Jurkat, Clone E6-1 (cell line): Measurements from ENCODE around the gene SYTL2.
A peak's percentile ranks its signal among the peaks of the same experiment; 100 is the strongest.

Experiments
- DNase-seq: peaks from one replicate; pipeline ENCODE4 v3.0.0-alpha.2; 2011; ENCODE audit warnings: low read depth, low spot score
- H3K4me3 ChIP-seq: 2 replicates; pipeline ENCODE4 v1.5.1; 2011; ENCODE audit warnings: mild to moderate bottlenecking, low read length, control low read depth, moderate library complexity

Gene SYTL2

GRCh38 chr11:85772695-85773094 is 38.2 kb downstream of the SYTL2 start:
- DNase-seq = no peak
- H3K4me3 ChIP-seq = no peak overlapping the region

GRCh38 chr11:85771568-85771967 is 39.4 kb downstream of the SYTL2 start:
- DNase-seq = no peak
- H3K4me3 ChIP-seq = no peak overlapping the region

- DNase-seq = no peak
- no peak overlapping the region for H3K4me3 ChIP-seq
These were observed 41.2 kb downstream of the SYTL2 start for GRCh38 chr11:85769771-85770170.

GRCh38 chr11:85768473-85769146 is 42.3 kb downstream of the SYTL2 start:
- H3K4me3 ChIP-seq = no peak overlapping the region
- no peak for DNase-seq

GRCh38 chr11:85767246-85767945 is 43.5 kb downstream of the SYTL2 start:
- DNase-seq = no peak
- H3K4me3 ChIP-seq = no peak overlapping the region

- no peak for DNase-seq
These were observed 44.2 kb downstream of the SYTL2 start for GRCh38 chr11:85766721-85767161.

GRCh38 chr11:85764796-85765195 is 46.1 kb downstream of the SYTL2 start:
- no peak overlapping the region for H3K4me3 ChIP-seq
- DNase-seq = no peak

More at GRCh38 chr11:85766721-85767161, 44.2 kb downstream of the SYTL2 start:
- H3K4me3 ChIP-seq = no peak overlapping the region

GRCh38 chr11:85762226-85762625 is 48.7 kb downstream of the SYTL2 start:
- no peak overlapping the region for H3K4me3 ChIP-seq
- no peak for DNase-seq

GRCh38 chr11:85759915-85760314 is 51.0 kb downstream of the SYTL2 start:
- H3K4me3 ChIP-seq = no peak overlapping the region
- DNase-seq = no peak

GRCh38 chr11:85758480-85759039 is 52.4 kb downstream of the SYTL2 start:
- no peak for DNase-seq

GRCh38 chr11:85758026-85758425 is 52.9 kb downstream of the SYTL2 start:
- DNase-seq = no peak

More at GRCh38 chr11:85758480-85759039, 52.4 kb downstream of the SYTL2 start:
- H3K4me3 ChIP-seq = no peak overlapping the region

GRCh38 chr11:85756401-85757200 is 54.3 kb downstream of the SYTL2 start:
- H3K4me3 ChIP-seq = no peak overlapping the region
- no peak for DNase-seq

More at GRCh38 chr11:85758026-85758425, 52.9 kb downstream of the SYTL2 start:
- no peak overlapping the region for H3K4me3 ChIP-seq

- no peak for DNase-seq
These were observed 55.2 kb downstream of the SYTL2 start for GRCh38 chr11:85755701-85756100.

GRCh38 chr11:85755285-85755684 is 55.7 kb downstream of the SYTL2 start:
- no peak for DNase-seq
- no peak overlapping the region for H3K4me3 ChIP-seq

More at GRCh38 chr11:85755701-85756100, 55.2 kb downstream of the SYTL2 start:
- no peak overlapping the region for H3K4me3 ChIP-seq

GRCh38 chr11:85752890-85753581 is 57.9 kb downstream of the SYTL2 start:
- no peak overlapping the region for H3K4me3 ChIP-seq
- DNase-seq = peak; percentile 99

- DNase-seq = no peak
- no peak overlapping the region for H3K4me3 ChIP-seq
These were observed 58.6 kb downstream of the SYTL2 start for GRCh38 chr11:85752201-85752889.

- DNase-seq = no peak
- no peak overlapping the region for H3K4me3 ChIP-seq
These were observed 59.2 kb downstream of the SYTL2 start for GRCh38 chr11:85751724-85752123.

- DNase-seq = no peak
- H3K4me3 ChIP-seq = no peak overlapping the region
These were observed 60.3 kb downstream of the SYTL2 start for GRCh38 chr11:85750646-85751045.
